IPS-11a (cell line): ENCODE results near the gene FHOD1.

ENCODE experiments used
- H3K4me3 ChIP-seq: one replicate; pipeline ENCODE4 v1.5.1; 2013; ENCODE audit warnings: low read depth, low read length, control low read depth

Gene FHOD1

DNA sequence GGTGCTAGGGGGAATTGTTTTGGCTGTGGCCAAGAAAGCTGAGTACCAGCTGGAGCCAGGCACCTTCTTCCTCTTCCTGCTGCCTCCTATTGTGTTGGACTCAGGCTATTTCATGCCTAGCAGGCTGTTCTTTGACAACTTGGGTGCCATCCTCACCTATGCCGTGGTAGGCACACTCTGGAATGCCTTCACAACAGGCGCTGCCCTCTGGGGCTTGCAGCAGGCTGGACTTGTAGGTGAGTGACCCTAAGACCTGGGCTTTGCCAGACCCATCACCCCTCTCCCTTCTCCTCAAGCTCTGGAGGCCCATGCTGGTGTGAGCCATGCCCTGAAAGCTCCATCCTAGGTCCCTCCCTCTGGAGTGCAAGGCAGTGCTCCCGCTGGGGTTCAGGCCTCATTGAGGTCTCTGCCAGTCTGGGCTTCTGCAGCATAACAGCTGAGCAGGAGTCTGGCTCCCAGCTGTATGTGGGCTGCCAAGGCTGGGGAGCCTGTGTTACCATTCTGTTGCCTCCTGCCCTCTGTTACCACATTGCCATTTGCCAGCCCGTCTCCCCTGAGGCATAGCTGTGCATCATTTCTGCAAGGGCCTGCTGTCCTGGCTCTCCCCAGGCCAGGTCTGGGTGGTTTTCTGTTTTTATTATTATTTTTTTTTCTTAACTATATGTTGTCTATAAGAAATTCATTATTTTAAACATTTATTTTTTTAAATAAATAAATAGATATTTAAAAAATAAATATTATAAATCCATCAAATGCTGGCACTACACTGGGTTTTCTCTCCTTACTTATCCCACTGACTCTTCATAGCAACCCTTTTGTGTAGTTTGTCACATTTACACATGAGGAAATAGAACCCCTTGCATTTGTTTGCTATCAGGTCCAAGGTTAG is 5.6 kb upstream of the FHOD1 start:
- no peak overlapping the region for H3K4me3 ChIP-seq

GRCh38 chr16:67250045-67250327 is 2.7 kb upstream of the FHOD1 start:
- H3K4me3 ChIP-seq, result no peak overlapping the region

- H3K4me3 ChIP-seq, result peak overlapping the region; percentile 47
These were observed 2.1 kb upstream of the FHOD1 start for GRCh38 chr16:67249178-67250044.

GRCh38 chr16:67248401-67249177 is 1.3 kb upstream of the FHOD1 start, which contains the start of gene SLC9A5:
SLC9A5 (plus strand) TSS chr16:67248979; CDS start chr16:67249015, 36 bp downstream.
- H3K4me3 ChIP-seq, result peak within 1 kb of the TSS; percentile 47

- H3K4me3 ChIP-seq, result peak overlapping the region; percentile 47
These were observed 756 bp upstream of the FHOD1 start for GRCh38 chr16:67248073-67248400.

GRCh38 chr16:67246756-67247191 is 507 bp downstream of the FHOD1 start:
- peak overlapping the region; percentile 76 for H3K4me3 ChIP-seq

DNA sequence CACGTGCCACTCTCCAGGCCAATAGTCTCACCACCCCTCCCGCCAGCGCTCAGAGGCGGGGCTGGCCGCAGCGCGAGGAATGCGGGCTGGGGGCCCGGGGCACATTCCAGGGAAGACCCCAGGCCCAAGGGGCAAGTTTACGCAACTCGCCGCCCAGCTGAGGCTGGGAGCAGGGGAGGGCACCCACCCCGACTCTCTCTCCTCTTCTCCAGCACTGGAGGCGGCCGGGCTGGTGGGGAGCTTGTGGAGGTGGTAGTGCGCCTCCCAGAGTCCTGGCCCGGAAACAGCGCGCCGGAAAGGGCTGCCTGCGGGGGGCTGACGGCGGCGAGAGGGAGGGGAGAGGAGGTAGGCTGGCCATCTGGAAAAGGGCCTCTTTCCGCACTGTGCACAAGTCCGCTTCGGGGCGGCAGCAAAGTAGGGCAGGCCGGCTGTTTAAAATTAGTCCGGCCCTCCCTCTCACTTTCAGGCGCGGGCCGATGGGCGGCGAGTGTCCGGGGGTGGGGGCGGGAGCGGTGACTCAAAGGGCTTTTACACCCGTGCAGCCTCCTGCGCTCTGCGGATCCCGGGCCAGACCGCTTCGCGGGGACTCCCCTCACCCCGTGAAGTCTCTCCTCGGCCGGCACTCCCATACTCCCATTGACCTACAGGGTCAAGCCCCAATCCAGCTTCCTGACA is 1.1 kb downstream of the FHOD1 start:
- peak overlapping the region; percentile 76 for H3K4me3 ChIP-seq

GRCh38 chr16:67245674-67246080 is 1.6 kb downstream of the FHOD1 start:
- H3K4me3 ChIP-seq, result peak overlapping the region; percentile 76

- no peak overlapping the region for H3K4me3 ChIP-seq
These were observed 2.1 kb downstream of the FHOD1 start for GRCh38 chr16:67245186-67245585.

- H3K4me3 ChIP-seq, result no peak overlapping the region
These were observed 2.7 kb downstream of the FHOD1 start for GRCh38 chr16:67244387-67245185.

DNA sequence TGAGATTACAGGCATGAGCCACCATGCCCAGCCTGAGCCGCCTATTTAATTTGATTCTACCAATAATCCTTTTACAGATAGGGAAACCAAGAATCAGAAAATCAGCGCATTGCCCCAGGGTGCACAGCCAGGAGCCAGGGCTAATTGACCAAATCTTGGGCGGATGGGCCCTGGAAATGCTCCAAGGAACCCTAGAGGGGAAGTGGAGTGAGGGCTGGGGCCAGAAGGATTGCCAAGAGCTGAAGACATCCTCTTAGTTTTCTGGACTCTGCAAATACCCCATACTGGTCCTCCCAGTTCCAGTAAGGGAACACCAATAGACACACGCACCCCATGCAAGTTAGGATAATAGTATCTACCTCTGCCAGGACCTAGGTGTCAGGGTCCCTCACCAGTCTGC is 3.8 kb downstream of the FHOD1 start:
- H3K4me3 ChIP-seq, result no peak overlapping the region

DNA sequence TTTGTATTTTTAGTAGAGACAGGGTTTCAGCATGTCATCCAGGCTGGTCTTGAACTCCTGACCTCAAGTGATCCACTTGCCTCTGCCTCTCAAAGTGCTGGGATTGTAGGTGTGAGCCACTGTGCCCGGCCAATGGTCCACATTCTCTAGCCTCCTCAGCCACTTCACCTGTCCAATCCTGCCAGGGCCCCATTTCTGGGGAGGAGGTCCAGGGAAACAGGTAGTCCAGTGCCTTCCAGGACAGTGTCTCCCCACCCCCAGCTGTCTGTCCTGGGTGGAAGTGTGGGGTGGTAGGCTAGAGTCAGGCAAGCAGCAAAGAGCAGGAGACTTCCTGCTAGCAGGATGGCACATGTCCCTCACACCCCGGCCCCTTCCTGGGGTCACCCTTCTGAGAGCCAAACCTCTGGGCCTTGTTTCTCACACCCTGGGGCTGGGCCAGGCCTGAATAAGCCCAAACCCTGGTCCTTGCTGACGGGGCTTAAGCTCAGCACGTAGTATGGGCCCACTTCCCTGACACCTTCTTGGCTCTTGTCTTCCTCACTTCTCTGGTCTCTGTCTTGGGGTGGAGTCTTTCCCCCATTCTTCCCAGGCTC is 5.0 kb downstream of the FHOD1 start:
- no peak overlapping the region for H3K4me3 ChIP-seq

DNA sequence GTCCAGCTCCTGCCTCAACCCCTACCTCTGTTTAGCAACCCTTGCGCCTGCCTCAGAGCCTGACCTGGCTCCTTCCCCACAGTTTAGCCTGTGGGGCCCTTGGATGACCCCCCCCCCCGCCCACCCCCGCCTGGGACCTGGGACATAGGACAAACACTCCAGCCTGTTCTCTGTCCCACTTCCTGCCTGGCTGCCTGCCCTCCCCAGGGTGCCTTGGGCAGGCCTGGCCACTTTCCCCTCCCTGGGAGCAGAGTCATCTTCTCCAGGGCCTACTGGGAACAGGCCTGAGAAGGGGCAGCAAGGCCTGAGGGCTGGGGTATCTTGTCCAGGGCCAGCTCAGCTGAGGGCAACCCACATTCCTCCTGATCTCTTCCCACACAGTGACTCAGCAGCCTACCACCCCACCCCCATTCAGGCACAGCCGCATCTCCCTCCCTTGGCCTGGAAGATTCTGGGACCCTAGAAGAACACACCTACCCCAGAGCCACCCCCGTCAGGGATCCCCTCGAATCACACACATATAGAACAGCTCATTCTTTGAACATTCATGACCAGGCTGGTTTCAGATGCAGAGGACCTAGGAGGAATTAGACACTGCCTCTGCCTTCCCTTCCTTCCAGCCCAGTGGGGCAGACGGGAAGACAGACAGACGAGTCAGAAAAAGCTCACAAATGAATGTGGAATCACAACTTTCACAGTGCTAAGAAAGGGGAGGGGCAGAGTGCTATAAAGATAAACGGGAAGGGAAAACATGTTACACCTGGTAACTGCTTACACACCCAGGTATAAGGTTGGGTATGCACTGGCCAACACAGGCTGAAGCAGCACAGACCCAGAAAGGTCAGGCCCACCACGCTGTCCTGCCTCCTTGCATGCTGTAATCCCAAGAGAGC is 6.0 kb downstream of the FHOD1 start:
- H3K4me3 ChIP-seq, result no peak overlapping the region

GRCh38 chr16:67240506-67240905 is 6.8 kb downstream of the FHOD1 start:
- no peak overlapping the region for H3K4me3 ChIP-seq

- no peak overlapping the region for H3K4me3 ChIP-seq
These were observed 8.3 kb downstream of the FHOD1 start for GRCh38 chr16:67238806-67239470.

DNA sequence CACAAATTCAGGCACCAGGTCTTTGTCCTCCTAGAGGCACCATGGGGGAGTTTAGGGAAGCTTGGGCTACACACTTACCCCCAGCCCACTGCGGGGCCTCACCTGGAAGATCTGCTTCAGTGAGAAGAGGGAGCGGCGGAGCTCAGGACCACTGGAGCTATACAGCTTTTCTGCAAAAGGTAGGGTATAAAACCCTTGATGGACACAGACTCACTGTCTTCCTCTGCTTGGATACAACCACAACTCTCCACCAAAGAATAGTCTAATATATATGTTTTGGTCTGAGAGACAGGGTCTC is 9.1 kb downstream of the FHOD1 start:
- H3K4me3 ChIP-seq, result no peak overlapping the region

DNA sequence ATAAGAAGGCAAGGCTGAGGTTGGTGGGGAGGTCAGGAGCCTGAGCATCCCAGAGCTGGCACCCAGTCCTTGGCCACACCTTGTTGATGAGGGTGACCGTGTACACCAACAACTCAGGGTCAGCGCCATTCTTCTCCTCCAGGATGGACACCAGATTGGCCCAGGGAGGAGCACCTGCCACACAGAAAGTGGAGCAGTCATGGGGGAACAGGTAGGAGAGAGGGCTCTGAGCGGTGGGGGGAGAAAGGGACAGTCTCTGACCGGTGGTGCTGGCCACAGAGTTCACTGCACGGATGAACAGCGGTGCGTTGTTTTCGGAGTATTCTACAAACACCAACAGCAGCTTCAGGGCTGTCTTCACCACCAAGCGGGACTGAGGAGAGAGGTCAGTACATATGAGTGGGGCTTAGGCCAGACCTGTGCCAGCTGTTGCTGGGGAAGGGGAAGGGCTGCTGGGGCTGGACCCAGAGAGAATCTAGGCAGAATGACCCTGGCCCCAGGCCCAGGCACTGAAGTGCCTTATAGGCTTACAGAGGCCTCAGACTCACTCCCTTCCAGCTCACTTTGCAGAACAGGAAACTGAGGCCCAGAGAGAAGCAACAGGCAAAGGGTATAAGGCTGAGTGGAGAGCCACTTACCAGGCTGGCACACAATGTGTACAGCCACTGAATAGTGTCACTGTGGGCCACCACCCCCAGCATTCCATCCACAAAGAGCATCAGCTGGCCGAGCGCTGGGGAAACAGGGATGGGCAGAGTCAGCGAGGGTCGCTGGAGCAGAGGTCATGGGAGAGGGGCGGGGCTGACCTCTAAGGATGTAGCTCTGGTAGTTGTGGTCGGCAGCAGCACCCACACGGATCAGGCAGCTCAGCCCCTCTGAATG is 9.6 kb downstream of the FHOD1 start:
- no peak overlapping the region for H3K4me3 ChIP-seq
